ENCODE data around the gene RNASEH1.

DNA sequence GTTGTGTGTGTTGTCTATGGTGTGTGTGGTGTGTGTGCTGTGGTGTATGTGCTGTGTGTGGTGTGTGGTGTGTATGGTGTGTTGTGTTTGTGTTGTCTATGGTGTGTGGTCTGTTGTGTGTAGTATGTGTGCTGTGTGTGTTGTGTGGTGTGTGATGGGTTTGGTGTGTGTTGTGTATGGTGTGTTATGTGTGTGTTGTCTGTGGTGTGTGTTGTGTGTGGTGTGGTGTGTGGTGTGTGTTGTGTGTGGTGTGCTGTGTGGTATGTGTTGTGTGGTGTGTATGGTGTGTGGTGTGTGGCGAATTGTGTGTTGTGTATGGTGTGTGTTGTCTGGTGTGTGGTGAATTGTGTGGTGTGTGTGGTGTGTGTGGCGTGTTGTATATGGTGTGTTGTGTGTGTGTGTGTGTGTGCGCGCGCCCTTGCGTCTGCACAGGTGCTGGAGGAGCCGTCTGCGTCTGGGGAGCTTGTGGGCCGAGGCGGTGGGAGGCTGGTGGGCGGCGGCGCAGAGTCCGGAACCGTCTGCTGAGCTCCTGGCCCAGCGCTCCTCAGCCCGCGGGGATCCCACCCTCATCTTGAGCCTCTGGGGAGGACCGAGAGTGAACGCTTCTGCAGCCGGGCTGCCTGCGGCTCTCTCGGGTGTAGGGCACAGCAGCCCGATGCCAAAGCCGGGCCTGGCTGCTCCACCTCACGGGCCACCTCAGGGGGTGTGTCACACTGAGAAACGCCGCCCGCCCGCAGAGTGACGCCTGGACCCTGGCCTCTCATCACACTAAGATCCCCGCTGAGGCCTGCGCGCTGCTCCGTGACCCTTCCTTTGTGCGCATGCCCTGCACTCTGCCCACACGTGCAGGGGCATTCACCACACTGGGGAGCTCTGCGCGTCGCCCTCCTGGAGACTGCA, 30.0 kb downstream of the RNASEH1 start:
- no peak for TF ChIP-seq CTCF (conservative IDR thresholded peaks at IDR 0.05 in 1 of 2, IDR thresholded peaks at IDR 0.05 in 1 of 2; ENCODE audit: extremely low read depth in 1 of 2, insufficient read depth in 1 of 2, low read depth in 1 of 2, low read length in 2 of 2)
- TF ChIP-seq EZH2 (IDR thresholded peaks at IDR 0.05; ENCODE audit: borderline replicate concordance, low read length): no peak
